ENCODE results near the gene ITIH6.
"Not testable (repeated sequence)": the region's sequence is repeated elsewhere in the genome, so short reads cannot be mapped to it uniquely, and the experiment has no call there.

Gene ITIH6

GRCh38 chrX:54798137-54798536 lies at the start of gene ITIH6:
TSS of gene ITIH6 (minus strand) at chrX:54798255. CDS start at chrX:54798210, 45 bp downstream.
- no peak for DNase-seq (ENCODE audit: low read depth in 2 of 2)

GRCh38 chrX:54847700-54848099 lies 49.6 kb upstream of the ITIH6 start:
- not testable (repeated sequence) for DNase-seq (ENCODE audit: low read depth in 2 of 2)

- DNase-seq (ENCODE audit: low read depth in 2 of 2) = no peak
These were observed 45.0 kb upstream of the ITIH6 start for GRCh38 chrX:54843050-54843449.

GRCh38 chrX:54842607-54843006 lies 44.6 kb upstream of the ITIH6 start:
- DNase-seq (ENCODE audit: low read depth in 2 of 2) = no peak

- not testable (repeated sequence) for DNase-seq (ENCODE audit: low read depth in 2 of 2)
These were observed 43.3 kb upstream of the ITIH6 start for GRCh38 chrX:54841184-54841874.

- DNase-seq (ENCODE audit: low read depth in 2 of 2) = no peak
These were observed 40.5 kb upstream of the ITIH6 start for GRCh38 chrX:54838583-54838982.

- DNase-seq (ENCODE audit: low read depth in 2 of 2) = no peak
These were observed 28.5 kb upstream of the ITIH6 start for GRCh38 chrX:54826598-54826997.

GRCh38 chrX:54825716-54826438 lies 27.8 kb upstream of the ITIH6 start:
- DNase-seq (ENCODE audit: low read depth in 2 of 2) = no peak

GRCh38 chrX:54824722-54825121 lies 26.7 kb upstream of the ITIH6 start:
- no peak for DNase-seq (ENCODE audit: low read depth in 2 of 2)

GRCh38 chrX:54824195-54824594 lies 26.1 kb upstream of the ITIH6 start:
- DNase-seq (ENCODE audit: low read depth in 2 of 2) = no peak

GRCh38 chrX:54821310-54821709 lies 23.3 kb upstream of the ITIH6 start:
- DNase-seq (ENCODE audit: low read depth in 2 of 2) = no peak

GRCh38 chrX:54820737-54821136 lies 22.7 kb upstream of the ITIH6 start:
- DNase-seq (ENCODE audit: low read depth in 2 of 2) = no peak

- DNase-seq (ENCODE audit: low read depth in 2 of 2) = no peak
These were observed 21.1 kb upstream of the ITIH6 start for GRCh38 chrX:54819201-54819600.

GRCh38 chrX:54818221-54818620 lies 20.2 kb upstream of the ITIH6 start:
- no peak for DNase-seq (ENCODE audit: low read depth in 2 of 2)

GRCh38 chrX:54817220-54817820 lies 19.3 kb upstream of the ITIH6 start:
- no peak for DNase-seq (ENCODE audit: low read depth in 2 of 2)

GRCh38 chrX:54812306-54812705 lies 14.3 kb upstream of the ITIH6 start:
- DNase-seq (ENCODE audit: low read depth in 2 of 2) = no peak

GRCh38 chrX:54811301-54811885 lies 13.3 kb upstream of the ITIH6 start:
- no peak for DNase-seq (ENCODE audit: low read depth in 2 of 2)

- no peak for DNase-seq (ENCODE audit: low read depth in 2 of 2)
These were observed 12.5 kb upstream of the ITIH6 start for GRCh38 chrX:54810532-54810931.

GRCh38 chrX:54808605-54809483 lies 10.8 kb upstream of the ITIH6 start:
- peak; percentile 74 for DNase-seq (ENCODE audit: low read depth in 2 of 2)

- DNase-seq (ENCODE audit: low read depth in 2 of 2) = peak in 1 of 2 donors; percentile 39
These were observed 10.1 kb upstream of the ITIH6 start for GRCh38 chrX:54808109-54808604.

- DNase-seq (ENCODE audit: low read depth in 2 of 2) = no peak
These were observed 9.6 kb upstream of the ITIH6 start, which contains the start of gene MAGED2 for GRCh38 chrX:54807524-54808108. TSS of gene MAGED2 (plus strand) at chrX:54807745. CDS start at chrX:54809332, 1,587 bp downstream.

All from stimulated activated CD4-positive, alpha-beta T cell treated with anti-CD3 and anti-CD28 coated beads, Interleukin-1b, Interleukin-23, amount 100 ng/mL, for 4 hours (primary cell).